Muscle layer of duodenum (tissue), 2 donors: ENCODE data around the gene IRS4.

Experiments used
- H3K27ac ChIP-seq: one replicate; pipeline ENCODE4 v1.7.0; 2013; ENCODE audit warnings: mild to moderate bottlenecking, low read length
- H3K27me3 ChIP-seq: one replicate; pipeline ENCODE4 v1.7.0; 2013; ENCODE audit warnings: low read depth, mild to moderate bottlenecking, control low read depth, low read length
- H3K36me3 ChIP-seq, 2 donors: one replicate each; pipeline ENCODE4 v1.7.0; 2013; ENCODE audit warnings: low read length in 2 of 2, control low read depth in 1 of 2, mild to moderate bottlenecking in 1 of 2; ENCODE audit not compliant: insufficient read depth in 2 of 2, control insufficient read depth in 1 of 2
- H3K4me1 ChIP-seq, 2 donors: one replicate each; pipeline ENCODE4 v1.7.0; 2013; ENCODE audit warnings: low read length in 2 of 2, mild to moderate bottlenecking in 2 of 2, control low read depth in 1 of 2, moderate library complexity in 1 of 2; ENCODE audit not compliant: insufficient read depth in 2 of 2, control insufficient read depth in 1 of 2
- H3K4me3 ChIP-seq, 2 donors: one replicate each; pipeline ENCODE4 v1.7.0; 2013; ENCODE audit warnings: low read length in 2 of 2, low read depth in 1 of 2, mild to moderate bottlenecking in 1 of 2
- H3K9me3 ChIP-seq, 2 donors: one replicate each; pipeline ENCODE4 v1.7.0; 2013; ENCODE audit warnings: low read length in 2 of 2, control low read depth in 1 of 2, mild to moderate bottlenecking in 1 of 2; ENCODE audit not compliant: control insufficient read depth in 1 of 2
- donor health status: healthy.

The IRS4 gene

GRCh38 chrX:108726748-108727147 lies 9.6 kb downstream of the IRS4 start:
- H3K27me3 ChIP-seq, result no peaks in the 10 kb centered on the region
- no peak overlapping the region for H3K27ac ChIP-seq
- no peaks in the 10 kb centered on the region for H3K4me1 ChIP-seq
- no peak overlapping the region for H3K4me3 ChIP-seq
- H3K36me3 ChIP-seq, result no peaks in the 10 kb centered on the region
- H3K9me3 ChIP-seq, result no peaks in the 10 kb centered on the region

GRCh38 chrX:108722561-108722960 lies 13.8 kb downstream of the IRS4 start:
- H3K27me3 ChIP-seq, result no peaks in the 10 kb centered on the region
- no peaks in the 10 kb centered on the region for H3K9me3 ChIP-seq
- H3K4me3 ChIP-seq, result no peak overlapping the region
- no peak overlapping the region for H3K27ac ChIP-seq
- no peaks in the 10 kb centered on the region for H3K36me3 ChIP-seq
- H3K4me1 ChIP-seq, result no peaks in the 10 kb centered on the region

DNA sequence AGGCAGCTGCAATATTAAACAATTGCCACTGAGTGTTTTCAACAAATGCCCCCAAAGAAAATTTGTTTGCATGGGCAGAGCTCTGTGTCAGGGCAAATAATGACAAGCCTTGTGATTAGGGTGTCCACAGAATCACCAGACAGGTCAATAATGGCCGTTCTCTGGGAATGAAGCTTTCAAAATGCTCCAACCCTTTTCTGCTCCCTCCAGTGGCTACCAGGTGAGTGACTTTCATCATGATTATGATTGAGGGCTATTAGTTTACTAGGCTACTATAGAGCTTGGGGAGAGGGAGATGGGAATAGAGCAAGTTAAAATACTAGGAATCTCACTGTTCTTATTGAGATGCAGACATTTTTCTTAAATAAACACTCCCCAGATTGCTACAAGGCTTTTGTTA lies 23.5 kb downstream of the IRS4 start:
- no peak overlapping the region for H3K27ac ChIP-seq
- no peaks in the 10 kb centered on the region for H3K27me3 ChIP-seq
- H3K4me1 ChIP-seq, result no peaks in the 10 kb centered on the region
- H3K9me3 ChIP-seq, result no peaks in the 10 kb centered on the region
- H3K36me3 ChIP-seq, result no peaks in the 10 kb centered on the region
- no peak overlapping the region for H3K4me3 ChIP-seq

GRCh38 chrX:108704839-108705238 lies 31.5 kb downstream of the IRS4 start:
- no peak overlapping the region for H3K27ac ChIP-seq
- H3K4me3 ChIP-seq, result no peak overlapping the region
- no peaks in the 10 kb centered on the region for H3K27me3 ChIP-seq
- no peaks in the 10 kb centered on the region for H3K9me3 ChIP-seq
- H3K36me3 ChIP-seq, result no peaks in the 10 kb centered on the region
- H3K4me1 ChIP-seq, result no peaks in the 10 kb centered on the region

- no peak overlapping the region for H3K27ac ChIP-seq
- H3K36me3 ChIP-seq, result no peaks in the 10 kb centered on the region
- no peaks in the 10 kb centered on the region for H3K4me1 ChIP-seq
- no peaks in the 10 kb centered on the region for H3K27me3 ChIP-seq
- no peaks in the 10 kb centered on the region for H3K9me3 ChIP-seq
- no peak overlapping the region for H3K4me3 ChIP-seq
These were observed 33.8 kb downstream of the IRS4 start for GRCh38 chrX:108702530-108702929.

DNA sequence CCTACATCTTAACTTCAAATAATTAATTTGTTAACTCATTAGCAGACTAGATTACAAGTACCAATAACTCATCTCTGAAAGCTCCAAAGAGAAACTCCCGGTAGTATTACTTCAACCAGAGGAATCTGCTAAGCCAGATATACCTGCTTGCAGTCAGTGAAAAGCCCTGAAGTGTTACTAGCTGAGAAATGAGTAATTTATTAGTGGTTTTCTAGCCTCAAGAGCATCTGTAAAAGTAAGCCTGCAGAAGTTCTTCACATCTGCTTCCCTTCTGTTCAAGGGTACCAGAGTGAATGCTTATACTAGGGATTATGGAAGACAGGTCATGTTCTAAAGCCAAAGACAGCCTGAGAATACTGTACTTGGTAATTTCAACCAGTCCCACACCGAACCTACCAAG lies 34.7 kb downstream of the IRS4 start:
- Histone ChIP-seq H3K9me3 (no peaks in the 10 kb centered on the region), H3K4me1 (no peaks in the 10 kb centered on the region), H3K4me3 (no peak overlapping the region), H3K36me3 (no peaks in the 10 kb centered on the region), H3K27me3 (no peaks in the 10 kb centered on the region), H3K27ac (no peak overlapping the region)

- no peak overlapping the region for H3K27ac ChIP-seq
- no peaks in the 10 kb centered on the region for H3K4me1 ChIP-seq
- no peaks in the 10 kb centered on the region for H3K27me3 ChIP-seq
- H3K4me3 ChIP-seq, result no peak overlapping the region
- H3K36me3 ChIP-seq, result no peaks in the 10 kb centered on the region
- no peaks in the 10 kb centered on the region for H3K9me3 ChIP-seq
These were observed 37.0 kb downstream of the IRS4 start for GRCh38 chrX:108699368-108699767.

GRCh38 chrX:108696690-108697089 lies 39.7 kb downstream of the IRS4 start:
- Histone ChIP-seq H3K27me3 (no peaks in the 10 kb centered on the region), H3K4me3 (no peak overlapping the region), H3K36me3 (peaks cover 0 to 11% of the 10 kb centered on the region in 2 donors), H3K27ac (no peak overlapping the region), H3K9me3 (no peaks in the 10 kb centered on the region), H3K4me1 (no peaks in the 10 kb centered on the region)
